ENCODE data around the gene CHST6. TPM values are rescaled to one million over a fixed set of nuclear protein-coding genes. Genes with fewer than 3 reads are reported as not detected.

Gene CHST6
- total and polyA plus RNA-seq, 2 donors (not counting 3 experiments of a cell fraction or from before 2014, with no cell fraction given), result 0.26 to 0.60 TPM

GRCh38 chr16:75457485-75458021 is 37.7 kb downstream of the CHST6 start:
- peaks cover 82% of the 10 kb centered on the region for H3K79me2 ChIP-seq (ENCODE audit: control insufficient read depth, insufficient read depth, low read length)
- no peak overlapping the region for H3K4me2 ChIP-seq (ENCODE audit: insufficient read depth, low read length)
- no peaks in the 10 kb centered on the region for H4K20me1 ChIP-seq (replicated peaks; ENCODE audit: control insufficient read depth, extremely low read depth, insufficient read depth, low read length)
- ChIA-PET POLR2A (no interaction called here), CTCF (interaction anchor here (1.3 to 3.5 kb wide), 3 partner anchors 24 to 260 kb away, joined by 3 to 23 read pairs (median 4); partner anchors contain the start of gene CFDP1)
- H3K9me3 ChIP-seq (replicated peaks; ENCODE audit: control insufficient read depth, insufficient read depth, low read length), result no peaks in the 10 kb centered on the region
- peaks cover 2% of the 10 kb centered on the region for H3K4me1 ChIP-seq (ENCODE audit: control insufficient read depth, extremely low read depth, insufficient read depth, low read length)
- H3K4me3 ChIP-seq (replicated peaks in 1 of 3; ENCODE audit: insufficient read depth in 1 of 3, low read depth in 1 of 3, low read length in 3 of 3), result no peak overlapping the region
- DNase-seq (ENCODE audit: low read depth, low spot score), result no peak
- H3K27me3 ChIP-seq (ENCODE audit: control insufficient read depth in 2 of 2, insufficient read depth in 2 of 2, low read length in 2 of 2), result no peaks in the 10 kb centered on the region
- H3K9me1 ChIP-seq (replicated peaks; ENCODE audit: control insufficient read depth, extremely low read depth, insufficient read depth, low read length), result no peaks in the 10 kb centered on the region
- no peak for TF ChIP-seq FOS (IDR thresholded peaks at IDR 0.05; ENCODE audit: borderline replicate concordance, insufficient read depth, low read length)
- no peak for TF ChIP-seq EZH2 (IDR thresholded peaks at IDR 0.05; ENCODE audit: borderline replicate concordance, low read depth, low read length, severe bottlenecking)
- TF ChIP-seq MYC (IDR thresholded peaks at IDR 0.05; ENCODE audit: low read depth, low read length), result no peak
- no peak for TF ChIP-seq MAX (IDR thresholded peaks at IDR 0.05; ENCODE audit: insufficient read depth, insufficient read length)
- TF ChIP-seq POLR2AphosphoS5 (IDR thresholded peaks at IDR 0.05; ENCODE audit: insufficient read depth, low read depth, low read length), result no peak
- TF ChIP-seq POLR2A (IDR thresholded peaks at IDR 0.05; ENCODE audit: low read depth, low read length), result no peak
- TF ChIP-seq GATA2 (IDR thresholded peaks at IDR 0.05; ENCODE audit: insufficient read depth, insufficient read length, low read depth, low read length), result no peak
- TF ChIP-seq JUN (IDR thresholded peaks at IDR 0.05; ENCODE audit: borderline replicate concordance, insufficient read depth, insufficient read length, low read depth), result no peak
- no peak for TF ChIP-seq CTCF (IDR thresholded peaks at IDR 0.05; ENCODE audit: extremely low read depth in 1 of 2, insufficient read depth in 1 of 2, low read depth in 1 of 2, low read length in 2 of 2)
- no TSS peak for BruUV-seq (replicated peaks)
- dilution Hi-C loops (cut with MboI; ENCODE audit: extremely low pct_ligation_motif_present, low sequenced_read_pairs) (no loop called here), intact Hi-C loops (cut with micrococcal nuclease) (no loop called here)
- H3K36me3 ChIP-seq (ENCODE audit: control insufficient read depth in 2 of 2, extremely low read depth in 1 of 2, insufficient read depth in 2 of 2, low read length in 2 of 2), result no peaks in the 10 kb centered on the region
- no peak overlapping the region for H3K9ac ChIP-seq (replicated peaks; ENCODE audit: extremely low read depth, insufficient read depth, low read length)
- H2AFZ ChIP-seq (ENCODE audit: low read depth, low read length), result no peak overlapping the region
- no peak for FAIRE-seq
- no peak overlapping the region for H3K27ac ChIP-seq (ENCODE audit: insufficient read depth, low read depth, low read length)
